IPS-NIHi11 (cell line): ENCODE results near the gene EDEM3.

Source experiments
- DNase-seq: peaks from one replicate; pipeline ENCODE4 v3.0.0; 2012; ENCODE audit warnings: mixed read lengths, low spot score

Gene EDEM3

GRCh38 chr1:184673305-184673704 is 81.4 kb downstream of the EDEM3 start:
- DNase-seq, result no peak

- no peak for DNase-seq
Measured at GRCh38 chr1:184672013-184672726, 82.5 kb downstream of the EDEM3 start.

- DNase-seq, result no peak
Measured at GRCh38 chr1:184669391-184669790, 85.3 kb downstream of the EDEM3 start.

- no peak for DNase-seq
Measured at GRCh38 chr1:184665360-184665759, 89.3 kb downstream of the EDEM3 start.

- no peak for DNase-seq
Measured at GRCh38 chr1:184664661-184665060, 90.0 kb downstream of the EDEM3 start.

- peak; percentile 84 for DNase-seq
Measured at GRCh38 chr1:184664042-184664660, 90.5 kb downstream of the EDEM3 start.

- no peak for DNase-seq
Measured at GRCh38 chr1:184661801-184662200, 92.9 kb downstream of the EDEM3 start.

- DNase-seq, result no peak
Measured at GRCh38 chr1:184660462-184661191, 94.0 kb downstream of the EDEM3 start.

- no peak for DNase-seq
Measured at GRCh38 chr1:184658055-184658454, 96.6 kb downstream of the EDEM3 start.

- no peak for DNase-seq
Measured at GRCh38 chr1:184656221-184656620, 98.4 kb downstream of the EDEM3 start.

GRCh38 chr1:184655185-184655584 is 99.5 kb downstream of the EDEM3 start:
- no peak for DNase-seq

GRCh38 chr1:184650177-184650866 is 104.3 kb downstream of the EDEM3 start:
- DNase-seq, result no peak

GRCh38 chr1:184649451-184649888 is 105.2 kb downstream of the EDEM3 start:
- no peak for DNase-seq

- no peak for DNase-seq
Measured at GRCh38 chr1:184648856-184649201, 105.8 kb downstream of the EDEM3 start.

- no peak for DNase-seq
Measured at GRCh38 chr1:184648160-184648855, 106.3 kb downstream of the EDEM3 start.

- no peak for DNase-seq
Measured at GRCh38 chr1:184647471-184647870, 107.2 kb downstream of the EDEM3 start.

- no peak for DNase-seq
Measured at GRCh38 chr1:184646824-184647223, 107.8 kb downstream of the EDEM3 start.

GRCh38 chr1:184646178-184646701 is 108.4 kb downstream of the EDEM3 start:
- DNase-seq, result no peak

GRCh38 chr1:184644771-184645170 is 109.9 kb downstream of the EDEM3 start:
- no peak for DNase-seq

GRCh38 chr1:184643661-184644060 is 111.0 kb downstream of the EDEM3 start:
- DNase-seq, result no peak

GRCh38 chr1:184641894-184642293 is 112.8 kb downstream of the EDEM3 start:
- no peak for DNase-seq

- no peak for DNase-seq
Measured at GRCh38 chr1:184640505-184640904, 114.2 kb downstream of the EDEM3 start.
